Nephron progenitor cell (in vitro differentiated cells): ENCODE data around the gene NAPG.
"Not testable (repeated sequence)": the region's sequence is repeated elsewhere in the genome, so short reads cannot be mapped to it uniquely, and the experiment has no call there.

ENCODE experiments used
- DNase-seq: peaks from one replicate; pipeline ENCODE4 v3.0.0; 2021
- H3K27ac Mint-ChIP-seq: 2 replicates; pipeline ENCODE4 v1.8.0; 2021; ENCODE audit warnings: mild to moderate bottlenecking, moderate library complexity, mixed read lengths
- H3K27me3 Mint-ChIP-seq: 2 replicates; pipeline ENCODE4 v1.8.0; 2021; ENCODE audit warnings: mild to moderate bottlenecking, low read depth, mixed read lengths; ENCODE audit not compliant: poor library complexity
- H3K36me3 Mint-ChIP-seq: 2 replicates; pipeline ENCODE4 v1.8.0; 2021; ENCODE audit warnings: low read depth, mixed read lengths
- H3K4me1 Mint-ChIP-seq: 2 replicates; pipeline ENCODE4 v1.8.0; 2021; ENCODE audit warnings: mixed read lengths
- H3K4me3 Mint-ChIP-seq: 2 replicates; pipeline ENCODE4 v1.8.0; 2021; ENCODE audit warnings: mild to moderate bottlenecking, moderate library complexity, mixed read lengths
- H3K9me3 Mint-ChIP-seq: 2 replicates; pipeline ENCODE4 v1.8.0; 2021; ENCODE audit warnings: mild to moderate bottlenecking, moderate library complexity, mixed read lengths
- TF ChIP-seq, protein P1 (sequence below): fragments of 200-600 bp; sonication (generic); IDR thresholded peaks from 2 replicates; pipeline ENCODE4 v1.5.0; 2021; ENCODE audit warnings: antibody characterized with exemption

NAPG gene

DNA sequence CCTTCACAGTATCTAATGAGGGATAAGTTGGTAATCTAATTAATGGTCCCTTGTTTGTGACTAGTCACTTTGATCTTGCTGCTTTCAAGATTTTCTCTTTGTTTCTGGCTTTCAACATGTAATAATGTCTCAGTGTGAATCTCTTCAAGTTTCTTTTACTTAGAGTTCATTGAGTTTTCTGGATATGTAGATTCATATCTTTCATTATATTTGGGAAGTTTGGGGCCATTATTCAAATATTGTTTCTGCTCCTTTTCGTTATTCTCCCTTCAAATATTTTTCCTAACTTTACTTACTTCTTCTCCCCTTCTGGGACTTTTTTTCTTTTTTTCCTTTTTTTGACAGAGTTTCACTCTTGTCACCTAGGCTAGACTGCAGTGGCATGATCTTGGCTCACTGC is 21.1 kb upstream of the NAPG start:
- Mint-ChIP-seq H3K4me3 (no peak overlapping the region), H3K36me3 (peaks cover 21% of the 10 kb centered on the region), H3K4me1 (no peaks in the 10 kb centered on the region), H3K9me3 (peaks cover 61% of the 10 kb centered on the region), H3K27me3 (peaks cover 6% of the 10 kb centered on the region), H3K27ac (no peak overlapping the region)
- TF ChIP-seq, protein P1, sequence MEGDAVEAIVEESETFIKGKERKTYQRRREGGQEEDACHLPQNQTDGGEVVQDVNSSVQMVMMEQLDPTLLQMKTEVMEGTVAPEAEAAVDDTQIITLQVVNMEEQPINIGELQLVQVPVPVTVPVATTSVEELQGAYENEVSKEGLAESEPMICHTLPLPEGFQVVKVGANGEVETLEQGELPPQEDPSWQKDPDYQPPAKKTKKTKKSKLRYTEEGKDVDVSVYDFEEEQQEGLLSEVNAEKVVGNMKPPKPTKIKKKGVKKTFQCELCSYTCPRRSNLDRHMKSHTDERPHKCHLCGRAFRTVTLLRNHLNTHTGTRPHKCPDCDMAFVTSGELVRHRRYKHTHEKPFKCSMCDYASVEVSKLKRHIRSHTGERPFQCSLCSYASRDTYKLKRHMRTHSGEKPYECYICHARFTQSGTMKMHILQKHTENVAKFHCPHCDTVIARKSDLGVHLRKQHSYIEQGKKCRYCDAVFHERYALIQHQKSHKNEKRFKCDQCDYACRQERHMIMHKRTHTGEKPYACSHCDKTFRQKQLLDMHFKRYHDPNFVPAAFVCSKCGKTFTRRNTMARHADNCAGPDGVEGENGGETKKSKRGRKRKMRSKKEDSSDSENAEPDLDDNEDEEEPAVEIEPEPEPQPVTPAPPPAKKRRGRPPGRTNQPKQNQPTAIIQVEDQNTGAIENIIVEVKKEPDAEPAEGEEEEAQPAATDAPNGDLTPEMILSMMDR: no peak
- no peak for DNase-seq

DNA sequence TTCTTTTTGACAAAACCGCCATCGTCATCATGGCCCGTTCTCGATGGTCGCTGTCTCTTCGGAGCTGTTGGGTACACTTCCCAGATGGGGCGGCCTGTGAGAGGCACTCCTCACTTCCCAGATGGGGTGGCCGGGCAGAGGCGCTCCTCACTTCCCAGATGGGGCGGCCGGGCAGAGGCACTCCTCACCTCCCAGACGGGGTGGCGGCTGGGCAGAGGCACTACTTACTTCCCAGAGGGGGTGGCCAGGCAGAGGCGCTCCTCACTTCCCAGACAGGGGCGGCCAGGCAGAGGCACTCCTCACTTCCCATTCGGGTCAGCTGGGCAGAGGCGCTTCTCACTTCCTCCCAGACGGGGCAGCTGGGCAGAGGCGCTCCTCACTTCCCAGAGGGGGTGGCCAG is 19.9 kb upstream of the NAPG start:
- H3K4me3 Mint-ChIP-seq, H3K4me1 Mint-ChIP-seq, H3K27ac Mint-ChIP-seq, H3K27me3 Mint-ChIP-seq, DNase-seq: not testable (repeated sequence)
- Mint-ChIP-seq H3K9me3 (peaks cover 67% of the 10 kb centered on the region), H3K36me3 (peaks cover 21% of the 10 kb centered on the region)

DNA sequence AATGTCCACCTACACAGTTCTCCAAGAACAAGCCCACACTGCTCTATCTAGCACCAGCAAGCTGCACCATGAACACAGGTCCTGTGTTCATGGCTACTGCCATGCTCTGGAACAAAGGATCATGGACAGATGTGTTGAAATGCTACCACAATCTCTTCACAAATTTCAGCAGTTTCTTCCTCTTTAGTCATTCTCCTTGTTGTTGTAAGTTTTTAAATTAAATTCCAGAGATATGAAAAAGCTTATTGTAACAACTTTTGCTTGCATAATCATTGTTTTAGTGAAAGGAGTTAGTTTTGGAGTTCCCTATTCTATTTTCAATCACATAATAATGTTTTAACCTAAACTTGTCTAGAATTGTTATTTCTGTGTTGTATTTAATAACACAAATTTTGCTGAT is 17.2 kb upstream of the NAPG start:
- Mint-ChIP-seq H3K27me3 (peaks cover 2% of the 10 kb centered on the region), H3K36me3 (peaks cover 21% of the 10 kb centered on the region), H3K4me3 (no peak overlapping the region), H3K4me1 (peaks cover 12% of the 10 kb centered on the region), H3K27ac (no peak overlapping the region), H3K9me3 (peaks cover 58% of the 10 kb centered on the region)
- no peak for DNase-seq
- TF ChIP-seq, protein P1: no peak

DNA sequence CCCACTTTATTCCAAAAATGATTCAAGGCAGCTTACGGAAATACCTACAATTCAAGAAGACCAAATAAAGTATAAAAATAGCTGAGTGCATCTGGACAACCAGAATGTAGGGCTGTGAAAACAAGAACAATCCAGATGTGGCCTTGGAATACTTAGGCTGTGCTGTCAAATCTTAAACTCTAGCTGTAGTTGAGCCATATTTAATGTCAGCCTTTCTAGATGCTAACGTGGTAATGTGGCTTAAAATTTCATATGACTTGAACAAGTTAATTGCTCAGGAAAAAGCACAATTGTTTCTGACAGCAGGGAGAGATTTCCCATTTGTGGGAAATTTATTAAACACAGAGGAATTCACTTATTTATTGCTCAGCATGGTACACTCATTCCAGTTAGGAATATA is 14.6 kb upstream of the NAPG start:
- TF ChIP-seq, protein P1: no peak
- Mint-ChIP-seq H3K4me3 (no peak overlapping the region), H3K4me1 (peaks cover 21% of the 10 kb centered on the region), H3K27ac (no peak overlapping the region), H3K27me3 (peaks cover 2% of the 10 kb centered on the region), H3K36me3 (peaks cover 14% of the 10 kb centered on the region), H3K9me3 (peaks cover 35% of the 10 kb centered on the region)
- no peak for DNase-seq

DNA sequence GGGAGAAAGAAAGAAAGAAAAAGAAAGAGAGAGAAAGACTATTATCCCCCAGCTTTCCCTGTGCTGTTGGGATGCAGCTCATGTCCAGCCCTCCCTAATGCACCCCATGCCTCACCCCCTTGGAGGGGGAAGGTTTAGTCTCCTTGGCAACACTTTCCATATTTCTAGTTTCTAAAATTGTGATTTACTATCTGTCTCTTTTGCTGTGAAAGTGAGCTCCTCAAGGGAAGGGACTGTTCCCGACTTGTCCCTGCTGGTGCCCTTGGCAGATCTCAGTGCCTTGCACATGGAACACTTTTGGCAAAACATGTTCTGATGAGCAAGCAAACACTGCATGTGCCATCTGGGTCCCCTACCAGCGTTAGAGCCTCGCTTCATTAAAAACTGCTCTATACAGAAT is 11.7 kb upstream of the NAPG start:
- peak overlapping the region; percentile 19 for H3K27ac Mint-ChIP-seq
- H3K36me3 Mint-ChIP-seq: no peaks in the 10 kb centered on the region

DNA sequence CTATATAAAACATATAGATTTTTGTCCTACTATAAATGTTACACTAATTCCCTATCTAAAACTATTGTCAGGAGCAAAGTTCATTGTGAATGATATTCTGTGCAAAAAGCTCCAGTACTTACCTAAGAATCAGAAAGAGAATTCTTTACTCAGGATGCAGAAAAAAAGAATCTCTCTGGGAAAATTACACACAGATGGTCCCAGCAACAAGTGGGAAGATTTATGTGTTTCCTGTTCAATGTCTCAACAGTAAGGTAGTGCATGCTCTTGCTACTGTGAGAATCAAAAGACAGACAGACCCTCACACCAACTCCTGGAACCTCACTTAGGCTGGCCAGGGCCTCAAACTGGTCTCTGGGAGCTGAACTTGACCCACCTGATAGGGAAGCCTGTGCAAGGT is 11.2 kb upstream of the NAPG start:
- TF ChIP-seq, protein P1: no peak
- Mint-ChIP-seq H3K9me3 (peaks cover 14% of the 10 kb centered on the region), H3K36me3 (no peaks in the 10 kb centered on the region), H3K4me3 (no peak overlapping the region), H3K27me3 (peaks cover 2% of the 10 kb centered on the region), H3K27ac (no peak overlapping the region), H3K4me1 (peaks cover 38% of the 10 kb centered on the region)
- DNase-seq: no peak

More for the DNA sequence above, 11.7 kb upstream of the NAPG start:
- Mint-ChIP-seq H3K4me1 (peaks cover 34% of the 10 kb centered on the region), H3K9me3 (peaks cover 19% of the 10 kb centered on the region), H3K4me3 (no peak overlapping the region), H3K27me3 (peaks cover 2% of the 10 kb centered on the region)
- TF ChIP-seq, protein P1: no peak
- DNase-seq: no peak
